DMS153 treated with DMSO at 0.1 percent for 48 hours (cell line): ENCODE measurements around the gene PINK1.

Experiments
- DNase-seq: peaks from one replicate; lab custom pipeline; 2025; ENCODE audit not compliant: unreplicated experiment; lab: John Stamatoyannopoulos, UW

The PINK1 gene

DNA sequence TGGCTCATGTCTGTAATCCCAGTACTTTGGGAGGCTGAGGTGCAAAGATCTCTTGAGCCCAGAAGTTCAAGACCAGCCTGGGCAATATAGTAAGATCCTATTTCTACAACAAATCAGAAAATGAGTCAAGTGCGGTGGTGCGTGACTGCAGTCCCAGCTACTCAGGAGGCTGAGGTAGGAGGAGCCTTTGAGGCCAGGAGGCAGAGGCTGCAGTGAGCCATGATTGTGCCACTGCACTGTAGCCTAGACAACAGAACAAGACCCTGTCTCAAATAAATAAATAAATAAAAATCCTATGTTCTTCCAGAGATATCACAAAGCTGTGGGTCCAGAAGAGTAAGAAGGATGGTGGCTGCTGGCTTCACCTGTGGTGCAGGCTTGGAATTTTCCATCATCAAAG, 22.3 kb upstream of the PINK1 start:
- DNase-seq = no peak

DNA sequence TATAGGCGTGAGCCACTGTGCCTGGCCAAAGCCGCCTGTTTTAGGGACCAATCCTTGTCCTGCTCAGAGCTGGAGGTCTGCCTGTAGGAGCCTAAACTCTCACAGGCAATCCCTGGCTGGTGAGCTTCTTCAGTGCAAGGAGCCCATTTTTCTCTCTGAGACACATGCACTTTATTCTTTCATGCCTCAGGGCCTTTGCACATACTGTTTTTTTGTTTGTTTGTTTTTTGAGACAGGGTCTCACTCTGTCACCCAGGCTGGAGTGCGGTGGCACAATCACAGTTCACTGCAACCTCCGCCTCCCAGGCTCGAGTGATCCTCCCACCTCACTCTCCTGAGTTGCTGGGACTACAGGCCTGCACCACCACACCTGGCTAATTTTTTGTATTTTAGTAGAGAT, 21.6 kb upstream of the PINK1 start:
- DNase-seq = no peak

DNA sequence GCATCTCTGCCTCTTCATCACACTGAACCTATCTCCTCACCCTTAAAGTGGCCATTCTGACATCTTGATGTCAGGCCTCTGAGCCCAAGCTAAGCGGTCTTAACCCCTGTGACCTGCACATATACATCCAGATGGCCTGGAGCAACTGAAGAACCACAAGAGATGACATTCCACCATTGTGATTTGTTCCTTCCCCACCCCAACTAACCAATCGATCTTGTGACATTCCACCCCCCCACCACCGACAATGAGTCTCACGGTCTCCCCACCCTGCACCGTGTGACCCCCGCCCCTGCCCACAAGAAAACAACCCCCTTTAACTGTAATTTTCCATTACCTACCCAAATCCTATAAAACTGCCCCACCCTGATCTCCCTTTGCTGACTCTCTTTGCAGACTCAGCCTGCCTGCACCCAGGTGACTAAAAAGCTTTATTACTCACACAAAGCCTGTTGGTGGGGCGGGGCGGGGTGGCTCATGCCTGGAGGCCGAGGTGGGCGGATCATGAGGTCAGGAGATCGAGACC, 21.0 kb upstream of the PINK1 start:
- no peak for DNase-seq

DNA sequence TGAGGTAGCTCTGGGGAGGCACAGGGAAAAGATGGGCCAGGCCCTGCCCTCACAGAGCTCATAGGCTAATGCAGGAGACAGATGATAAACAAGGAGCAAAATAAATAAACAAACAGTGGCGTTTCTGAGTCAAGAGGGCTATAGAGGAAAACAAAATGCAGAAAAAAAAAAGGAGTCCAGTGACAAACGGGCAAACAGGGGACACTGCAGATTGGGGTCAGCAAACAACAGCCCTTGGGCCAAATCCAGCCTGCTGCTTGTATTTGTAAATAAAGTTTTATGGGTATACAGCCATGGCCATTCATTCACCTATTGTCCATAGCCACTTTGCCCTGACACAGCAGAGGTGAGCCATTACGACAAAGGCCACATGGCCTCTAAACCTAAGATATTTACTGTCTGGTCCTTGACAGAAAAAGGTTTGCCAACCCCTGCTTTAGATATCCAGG, 19.1 kb upstream of the PINK1 start:
- no peak for DNase-seq

DNA sequence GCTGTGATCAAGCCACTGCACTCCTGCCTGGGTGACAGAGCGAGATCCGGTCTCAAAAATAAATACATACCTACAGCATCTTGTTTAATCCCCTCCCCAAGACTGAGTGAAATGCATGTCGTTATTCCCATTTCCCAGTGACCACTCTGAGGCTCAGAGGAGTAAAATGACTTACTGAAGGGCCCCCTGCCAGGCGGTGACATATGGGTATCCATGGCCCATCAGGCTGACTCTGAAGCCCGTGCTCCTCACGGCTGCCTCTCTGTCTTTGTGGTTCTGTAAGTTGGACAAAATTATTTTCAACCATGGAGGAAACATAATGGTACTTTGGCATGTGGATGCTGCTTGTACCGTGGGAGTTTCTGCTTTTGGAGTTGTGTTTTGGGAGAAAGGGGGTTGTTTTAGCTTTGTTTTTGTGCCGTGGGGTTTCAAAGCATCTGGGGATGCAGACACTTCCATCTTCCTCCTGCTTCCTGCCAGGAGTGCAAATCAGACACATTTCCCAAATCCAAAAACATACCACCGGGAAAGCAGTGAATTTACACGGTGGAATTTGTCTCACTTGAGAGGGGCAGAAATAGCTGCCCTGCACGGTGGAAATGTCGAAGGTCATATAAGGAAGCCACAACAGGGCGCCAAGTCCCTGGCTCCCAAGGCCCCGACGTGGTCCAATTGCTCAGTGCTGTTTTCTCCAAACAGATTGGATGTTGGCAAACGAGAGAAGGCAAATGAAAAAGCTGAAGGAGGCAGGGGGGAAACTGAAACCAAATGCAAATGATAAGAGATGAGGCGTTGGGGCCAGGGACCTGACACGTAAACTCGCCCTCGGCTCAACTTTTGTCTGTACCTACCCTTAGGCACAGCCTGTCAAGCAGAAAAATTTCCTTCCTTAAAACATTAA, 17.1 kb upstream of the PINK1 start:
- DNase-seq = no peak

DNA sequence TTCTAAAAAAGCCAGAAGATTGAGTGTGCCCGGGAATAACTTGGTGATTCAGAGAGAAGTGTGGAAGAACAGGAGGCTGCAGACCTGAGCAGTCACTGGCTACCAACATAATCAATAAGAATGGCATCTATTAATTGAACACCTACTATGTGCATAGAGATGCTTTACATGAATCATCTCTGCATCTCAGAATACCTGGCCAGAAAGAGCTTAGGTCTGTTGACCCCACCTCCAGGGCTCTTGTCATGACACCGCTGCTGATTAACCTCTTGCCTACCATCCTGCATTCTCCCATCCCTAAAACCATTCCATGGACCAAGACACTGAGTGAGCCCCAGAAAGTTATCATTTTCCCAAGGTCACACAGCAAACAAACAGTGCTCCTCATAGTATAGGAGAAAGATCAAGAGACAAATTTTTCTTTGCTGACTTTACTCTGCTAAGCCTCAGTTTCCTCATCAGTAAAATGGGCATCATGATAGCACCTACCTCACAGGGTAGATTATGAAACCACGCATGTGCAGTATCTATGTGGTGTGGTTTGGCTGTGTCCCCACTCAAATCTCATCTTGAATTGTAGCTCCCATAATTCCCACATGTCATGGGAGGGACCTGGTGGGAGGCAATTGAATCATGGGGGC, 16.3 kb upstream of the PINK1 start:
- DNase-seq = no peak

DNA sequence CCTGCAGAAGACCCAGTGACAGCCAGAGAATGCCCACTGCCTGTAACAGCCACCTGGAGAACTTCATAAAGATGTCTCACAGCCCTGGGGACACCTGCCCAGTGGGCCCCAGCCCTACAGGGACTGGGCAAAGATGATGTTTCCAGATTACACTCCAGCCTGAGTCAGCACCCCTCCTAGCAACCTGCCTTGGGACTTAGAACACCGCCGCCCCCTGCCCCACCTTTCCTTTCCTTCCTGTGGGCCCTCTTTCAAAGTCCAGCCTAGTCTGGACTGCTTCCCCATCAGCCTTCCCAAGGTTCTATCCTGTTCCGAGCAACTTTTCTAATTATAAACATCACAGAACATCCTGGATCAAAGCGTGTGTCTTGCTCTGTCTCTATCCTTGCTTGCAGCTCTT, 14.7 kb upstream of the PINK1 start:
- DNase-seq = no peak

DNA sequence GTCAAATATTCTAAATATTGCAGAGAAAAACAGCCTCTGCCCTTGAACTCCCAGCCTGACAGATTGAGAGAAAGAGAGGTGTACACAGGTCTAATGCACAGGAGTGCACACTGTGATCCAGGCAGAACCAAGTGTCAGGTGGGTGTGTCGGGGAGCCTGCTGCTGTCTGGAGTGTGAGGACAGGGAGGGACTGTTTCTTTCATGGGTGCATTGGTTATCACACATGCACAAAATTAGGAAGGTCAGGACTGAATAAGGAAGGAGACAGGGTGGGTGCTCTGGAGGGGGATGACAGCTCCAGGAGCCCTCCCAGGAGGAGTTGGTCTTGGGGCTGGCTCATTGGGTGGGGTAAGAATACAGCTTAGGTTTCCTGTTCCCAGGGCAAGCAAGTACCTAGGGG, 13.3 kb upstream of the PINK1 start:
- DNase-seq = no peak

DNA sequence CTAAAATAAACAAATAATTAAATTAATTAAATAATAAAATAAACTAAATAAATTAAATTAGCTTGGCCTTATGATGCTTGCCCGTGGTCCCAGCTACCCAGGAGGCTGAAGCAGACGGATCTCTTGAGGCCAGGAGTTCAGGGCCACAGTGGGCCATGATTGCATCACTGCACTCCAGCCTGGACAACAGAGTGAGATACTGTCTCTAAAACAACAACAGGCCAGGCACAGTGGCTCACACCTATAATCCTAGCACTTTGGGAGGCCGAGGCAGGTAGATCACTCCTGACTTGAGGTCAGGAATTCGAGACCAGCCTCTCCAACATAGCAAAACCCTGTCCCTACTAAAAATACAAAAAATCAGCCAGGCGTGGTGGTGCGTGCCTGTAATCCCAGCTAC, 12.2 kb upstream of the PINK1 start:
- DNase-seq = no peak

DNA sequence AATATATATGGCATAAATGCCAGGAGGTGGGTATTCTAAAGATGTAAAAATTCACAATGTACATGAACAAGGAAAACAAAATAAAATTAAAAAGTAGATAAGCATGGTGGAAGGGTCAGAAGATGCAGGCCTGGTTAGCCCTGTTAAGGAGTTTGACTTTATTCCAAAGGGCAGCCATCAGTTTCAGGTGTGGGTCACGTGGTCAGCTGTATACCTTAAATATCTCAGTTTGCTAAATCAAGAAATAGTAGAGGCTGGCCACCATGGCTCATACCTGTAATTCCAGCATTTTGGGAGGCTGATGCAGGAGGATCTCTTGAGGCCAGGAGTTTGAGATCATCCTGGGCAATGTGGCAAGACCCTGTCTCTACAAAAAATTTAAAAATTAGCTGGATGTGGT, 8.5 kb upstream of the PINK1 start:
- no peak for DNase-seq

DNA sequence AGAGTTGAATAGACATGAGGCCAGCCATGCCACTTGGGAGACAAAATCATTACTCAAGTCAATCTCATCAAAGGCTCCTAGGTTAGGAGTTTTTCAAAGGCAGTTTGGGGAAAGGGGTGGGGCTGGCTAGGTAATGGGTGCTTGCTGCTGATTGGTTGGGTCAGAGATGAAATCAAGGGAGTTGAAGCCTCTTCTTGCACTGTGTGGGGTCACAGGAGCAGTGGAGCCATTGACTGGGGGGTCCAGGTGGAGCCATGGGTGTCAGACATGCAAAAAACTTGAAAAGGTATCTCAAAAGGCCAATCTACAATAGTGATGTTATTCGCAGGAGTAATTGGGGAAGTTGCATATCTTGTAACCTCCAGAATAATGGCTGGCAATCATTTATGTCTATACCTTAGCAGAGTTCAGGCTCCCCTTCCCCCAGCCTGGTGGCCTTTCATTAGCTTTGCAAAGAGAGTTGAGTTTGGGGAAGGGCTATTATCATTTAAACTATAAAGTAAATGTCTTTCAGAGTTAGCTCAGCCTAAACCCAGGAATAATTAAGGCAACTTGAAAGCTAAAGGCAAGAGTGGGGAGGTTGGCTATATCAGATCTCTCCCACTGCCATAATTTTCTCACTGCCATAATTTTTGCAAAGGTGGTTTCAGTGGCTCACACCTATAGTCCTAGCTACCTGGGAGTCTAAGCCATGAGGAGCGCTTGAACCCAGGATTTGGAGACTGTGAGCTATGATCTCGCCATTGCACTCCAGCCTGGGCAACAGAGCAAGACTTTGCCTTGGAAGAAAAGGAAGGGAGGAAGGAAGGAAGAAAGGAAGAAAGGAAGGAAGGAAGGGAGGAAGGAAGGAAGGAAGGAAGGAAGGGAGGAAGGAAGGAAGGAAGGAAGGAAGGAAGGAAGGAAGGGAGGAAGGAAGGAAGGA, 7.8 kb upstream of the PINK1 start:
- no peak for DNase-seq

DNA sequence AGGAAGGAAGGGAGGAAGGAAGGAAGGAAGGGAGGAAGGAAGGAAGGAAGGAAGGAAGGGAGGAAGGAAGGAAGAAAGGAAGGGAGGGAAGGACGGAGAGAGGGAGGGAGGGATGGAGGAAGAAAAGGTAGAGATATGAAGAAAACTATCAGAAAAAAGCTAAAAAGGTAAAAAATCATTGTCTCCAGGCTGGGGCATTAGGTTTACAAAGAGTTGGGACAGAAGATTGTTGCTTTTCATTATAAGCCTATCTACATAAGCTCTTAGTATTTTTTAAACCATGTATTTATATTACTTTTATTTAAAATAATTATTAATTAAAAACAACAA, 7.2 kb upstream of the PINK1 start:
- no peak for DNase-seq

DNA sequence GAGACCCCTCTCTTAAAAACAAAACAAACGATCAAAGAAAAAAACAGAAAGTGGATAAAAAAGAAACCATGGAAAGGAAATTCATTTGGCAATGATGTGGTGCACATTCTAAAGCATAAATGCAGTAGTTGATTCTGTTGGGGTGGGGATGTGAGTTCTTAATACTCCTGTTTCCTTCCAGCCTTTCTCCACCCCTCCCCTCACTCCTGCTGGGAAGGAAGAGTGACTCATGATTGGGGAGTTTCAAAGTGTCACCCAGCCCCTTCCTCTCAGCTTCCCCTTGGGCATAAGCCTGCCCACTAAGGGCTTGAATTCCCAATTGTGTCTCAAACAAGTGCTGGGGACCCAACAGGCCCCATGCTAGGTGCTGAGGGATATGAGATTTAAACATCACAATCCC, 6.7 kb upstream of the PINK1 start:
- DNase-seq = no peak

DNA sequence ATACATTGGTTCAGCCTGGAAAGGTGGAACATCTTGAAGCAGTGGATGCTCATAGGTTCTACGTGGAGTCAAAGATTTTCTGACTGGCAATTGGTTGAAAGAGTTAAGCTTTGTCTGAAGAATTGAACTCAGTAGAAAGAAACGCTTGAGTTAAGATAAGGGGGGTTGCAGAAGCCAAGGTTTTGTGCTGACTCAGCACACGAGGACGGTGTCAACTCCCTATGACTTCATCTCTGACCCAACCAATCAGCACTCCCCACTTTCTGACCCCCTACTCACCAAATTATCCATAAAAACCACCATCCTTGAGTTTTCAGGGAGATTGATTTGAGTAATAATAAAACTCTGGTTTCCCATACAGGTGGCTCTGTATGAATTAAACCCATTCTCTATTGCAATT, 2.5 kb upstream of the PINK1 start:
- no peak for DNase-seq

DNA sequence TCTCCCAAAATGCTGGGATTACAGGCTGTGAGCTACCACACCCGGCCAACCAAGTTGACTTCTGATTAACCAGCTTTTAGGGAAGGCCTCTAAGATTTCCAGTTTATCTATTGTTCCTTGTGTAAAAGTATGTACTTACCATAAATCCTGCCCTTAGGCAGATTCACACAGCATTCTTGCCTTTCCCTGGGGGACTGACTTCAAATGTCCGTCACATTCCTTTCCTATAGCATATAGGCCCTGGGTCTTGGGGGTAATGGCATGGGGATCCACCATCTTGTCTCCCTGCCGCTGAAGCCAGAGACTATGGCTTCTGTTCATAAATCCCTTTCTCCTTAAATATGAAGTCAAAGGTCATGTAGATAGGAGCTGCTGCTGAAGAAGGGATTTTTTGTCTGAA, 872 bp upstream of the PINK1 start:
- no peak for DNase-seq

DNA sequence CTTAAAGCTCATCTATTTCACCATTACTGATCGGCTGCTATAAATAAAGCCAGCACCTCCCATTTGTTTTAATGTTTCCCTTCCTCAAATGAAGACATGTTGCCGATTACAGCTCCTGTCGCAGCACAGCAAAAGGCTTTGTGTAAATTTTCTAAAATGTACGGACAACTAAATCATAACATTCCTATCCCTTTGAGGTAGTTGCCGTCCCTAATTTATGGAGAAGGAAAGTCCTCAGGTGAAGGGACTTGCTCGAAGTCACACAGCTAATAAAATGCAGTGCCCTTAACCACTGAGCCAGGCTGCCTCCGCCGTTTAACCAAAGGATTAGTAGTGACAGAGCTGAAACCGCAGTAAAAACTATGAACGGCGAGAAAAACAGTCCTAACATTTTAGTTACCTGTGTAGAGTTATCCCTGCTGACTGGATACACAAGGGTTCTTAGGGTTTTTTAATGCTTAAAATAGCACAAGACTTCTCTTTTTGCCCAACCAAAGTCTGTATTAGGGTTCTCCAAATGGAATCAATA, 871 bp downstream of the PINK1 start:
- DNase-seq = no peak

DNA sequence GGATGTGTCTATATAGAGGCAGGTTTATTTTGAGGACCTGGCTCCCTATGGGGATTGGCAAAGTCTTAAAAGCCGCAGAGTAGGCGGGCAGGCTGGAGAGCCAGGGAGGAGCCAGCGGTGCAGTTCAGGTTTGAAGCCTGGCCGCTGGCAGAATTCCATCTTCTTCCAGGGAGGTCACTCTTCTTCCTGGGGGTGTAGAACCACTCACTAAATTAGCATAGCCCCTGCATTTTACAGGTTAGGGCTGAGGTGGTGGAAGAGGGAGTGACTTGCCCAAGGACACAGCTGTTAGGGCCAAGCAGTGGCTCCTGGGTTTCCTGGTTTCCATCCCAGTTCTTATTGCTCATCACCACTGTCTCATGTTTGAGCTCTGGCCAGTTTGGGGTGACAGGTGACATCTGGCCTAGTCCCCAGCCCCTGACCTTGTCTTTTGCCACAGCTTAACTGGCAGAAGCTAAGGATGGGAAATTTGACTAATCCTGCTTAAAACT, 1.4 kb downstream of the PINK1 start:
- DNase-seq = peak; percentile 80

DNA sequence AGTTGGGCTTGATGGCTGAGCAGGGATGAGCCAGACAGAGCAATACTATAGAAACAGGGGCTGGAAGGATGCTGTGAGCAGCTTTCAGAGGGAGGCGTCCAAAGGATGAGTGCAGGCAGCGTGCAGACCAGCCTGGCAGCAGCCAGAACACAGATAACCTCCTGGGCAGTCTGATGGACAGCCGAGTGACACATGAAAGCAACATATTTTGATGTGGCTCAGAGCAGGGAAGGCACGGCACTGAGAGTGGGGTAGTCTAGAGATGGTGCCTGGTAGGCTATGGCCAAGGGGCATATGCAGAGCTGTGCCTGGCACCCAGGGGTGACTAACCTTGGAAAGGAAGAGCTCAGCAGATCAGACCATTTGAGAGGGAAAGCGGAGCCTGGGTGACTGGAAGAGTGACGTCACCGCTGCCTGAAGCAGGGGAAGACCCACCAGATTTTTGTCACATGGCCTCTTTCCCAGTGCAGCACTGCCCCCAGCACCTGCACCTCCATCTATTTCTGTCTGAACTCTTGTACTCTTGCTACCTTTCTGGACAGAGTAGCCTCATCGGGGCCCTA, 3.6 kb downstream of the PINK1 start:
- no peak for DNase-seq

DNA sequence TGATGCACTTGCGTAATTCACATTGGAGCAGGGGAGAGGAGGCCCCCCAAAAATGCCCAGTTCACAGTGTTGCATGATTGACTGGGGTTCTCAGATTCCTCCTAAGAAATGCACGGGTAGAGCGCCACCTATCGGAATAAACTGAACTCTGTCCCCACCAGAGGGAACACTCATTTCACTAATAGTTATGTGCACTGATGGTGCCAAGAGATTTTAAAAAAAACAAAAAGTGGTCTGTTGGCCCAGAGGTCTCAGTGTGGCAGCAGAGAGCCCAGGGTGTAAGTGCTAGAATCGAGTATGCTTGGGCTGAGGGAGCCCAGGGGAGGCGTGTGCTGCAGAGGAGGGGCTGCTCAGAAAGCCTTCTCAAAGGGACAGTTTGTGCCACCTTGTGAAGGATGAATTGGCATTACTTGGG, 6.9 kb downstream of the PINK1 start:
- peak; percentile 23 for DNase-seq

DNA sequence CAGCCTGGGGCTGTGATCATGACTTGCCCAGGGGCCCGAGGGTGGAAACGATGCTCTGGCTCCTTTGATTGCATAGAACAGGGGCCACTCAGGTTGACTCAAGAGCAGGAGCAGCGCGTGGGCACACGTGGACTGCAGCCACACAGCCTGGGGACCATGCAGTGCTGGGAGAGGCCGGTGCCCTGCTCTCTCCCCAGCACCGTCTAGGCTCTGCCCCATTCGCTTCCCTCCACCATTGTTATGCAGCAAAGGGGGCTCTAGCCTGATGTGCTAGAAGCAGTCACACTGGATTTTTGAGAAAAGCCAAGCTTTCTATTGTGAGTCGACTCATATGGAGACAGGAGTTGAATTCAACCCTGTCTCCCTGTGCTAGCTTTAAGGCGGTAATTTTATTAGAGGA, 8.7 kb downstream of the PINK1 start:
- no peak for DNase-seq

DNA sequence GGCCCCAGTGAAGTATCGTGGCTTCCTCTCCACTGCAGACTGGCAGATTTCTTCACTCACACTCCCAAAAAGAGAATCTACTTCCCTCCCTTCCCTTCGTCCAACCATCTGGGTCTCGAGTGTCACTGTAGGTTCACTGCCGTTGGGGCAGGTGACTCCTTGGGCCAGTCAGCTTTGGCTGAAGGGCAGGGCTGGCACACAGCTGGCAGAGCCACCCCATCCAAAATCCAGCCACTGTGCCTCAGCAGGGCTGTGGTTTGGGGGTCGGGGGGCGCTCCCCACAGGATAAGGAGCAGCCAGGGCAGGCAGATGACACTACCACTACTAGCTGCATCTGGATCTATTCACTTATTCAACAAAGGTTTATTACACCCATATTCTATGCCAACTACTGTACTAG, 9.8 kb downstream of the PINK1 start:
- no peak for DNase-seq
